ENCODE measurements around the gene CWC22. TPM values are rescaled to one million over a fixed set of nuclear protein-coding genes. Genes with fewer than 3 reads are reported as not detected.

CWC22 gene
- 13.0 and 14.7 TPM in 2 replicates for total RNA-seq

GRCh38 chr2:180006781-180007579 lies at the start of gene CWC22:
Gene CWC22, minus strand, starts transcription at chr2:180007297. Its CDS starts 13,956 bp downstream, at chr2:179993341.

Other genes with a start within 250 kb of the CWC22 start
- not detected in 2 replicates for gene ZNF385B, start 145.7 kb downstream of the CWC22 start, total RNA-seq